ENCODE measurements around the gene MGAM2.
A peak's percentile ranks its signal among the peaks of the same experiment; 100 is the strongest.

Gene MGAM2

DNA sequence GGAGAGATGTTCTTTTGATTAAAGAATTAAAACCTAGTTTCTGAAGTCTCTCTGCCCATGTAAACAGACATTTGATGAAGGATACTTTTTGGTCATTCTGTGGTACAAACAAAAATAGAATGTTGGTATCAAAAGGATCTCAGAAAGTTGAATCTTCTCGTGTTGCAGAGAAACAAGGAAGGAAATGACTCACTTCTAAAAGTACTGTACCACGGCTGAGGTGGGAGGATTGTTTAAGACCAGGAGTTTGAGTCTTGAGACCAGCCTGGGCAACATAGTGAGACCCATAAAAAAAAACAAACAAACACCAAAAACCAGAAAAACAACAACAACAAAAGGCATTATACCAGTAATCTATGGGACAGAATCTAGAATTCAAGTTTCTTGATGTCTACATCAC lies 76.6 kb downstream of the MGAM2 start:
- no peak overlapping the region for H3K27ac ChIP-seq
- no peak for TF ChIP-seq ZFX (IDR thresholded peaks at IDR 0.05; ENCODE audit: borderline replicate concordance)
- TF ChIP-seq, protein P1, sequence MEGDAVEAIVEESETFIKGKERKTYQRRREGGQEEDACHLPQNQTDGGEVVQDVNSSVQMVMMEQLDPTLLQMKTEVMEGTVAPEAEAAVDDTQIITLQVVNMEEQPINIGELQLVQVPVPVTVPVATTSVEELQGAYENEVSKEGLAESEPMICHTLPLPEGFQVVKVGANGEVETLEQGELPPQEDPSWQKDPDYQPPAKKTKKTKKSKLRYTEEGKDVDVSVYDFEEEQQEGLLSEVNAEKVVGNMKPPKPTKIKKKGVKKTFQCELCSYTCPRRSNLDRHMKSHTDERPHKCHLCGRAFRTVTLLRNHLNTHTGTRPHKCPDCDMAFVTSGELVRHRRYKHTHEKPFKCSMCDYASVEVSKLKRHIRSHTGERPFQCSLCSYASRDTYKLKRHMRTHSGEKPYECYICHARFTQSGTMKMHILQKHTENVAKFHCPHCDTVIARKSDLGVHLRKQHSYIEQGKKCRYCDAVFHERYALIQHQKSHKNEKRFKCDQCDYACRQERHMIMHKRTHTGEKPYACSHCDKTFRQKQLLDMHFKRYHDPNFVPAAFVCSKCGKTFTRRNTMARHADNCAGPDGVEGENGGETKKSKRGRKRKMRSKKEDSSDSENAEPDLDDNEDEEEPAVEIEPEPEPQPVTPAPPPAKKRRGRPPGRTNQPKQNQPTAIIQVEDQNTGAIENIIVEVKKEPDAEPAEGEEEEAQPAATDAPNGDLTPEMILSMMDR (IDR thresholded peaks at IDR 0.05) = no peak

- no peak overlapping the region for H3K27ac ChIP-seq
- TF ChIP-seq, protein P1 (IDR thresholded peaks at IDR 0.05) = peak; percentile 43; the same call in 1 of the 2 replicates
- no peak for TF ChIP-seq ZFX (IDR thresholded peaks at IDR 0.05; ENCODE audit: borderline replicate concordance)
These were observed 77.3 kb downstream of the MGAM2 start for GRCh38 chr7:142188846-142189245.

DNA sequence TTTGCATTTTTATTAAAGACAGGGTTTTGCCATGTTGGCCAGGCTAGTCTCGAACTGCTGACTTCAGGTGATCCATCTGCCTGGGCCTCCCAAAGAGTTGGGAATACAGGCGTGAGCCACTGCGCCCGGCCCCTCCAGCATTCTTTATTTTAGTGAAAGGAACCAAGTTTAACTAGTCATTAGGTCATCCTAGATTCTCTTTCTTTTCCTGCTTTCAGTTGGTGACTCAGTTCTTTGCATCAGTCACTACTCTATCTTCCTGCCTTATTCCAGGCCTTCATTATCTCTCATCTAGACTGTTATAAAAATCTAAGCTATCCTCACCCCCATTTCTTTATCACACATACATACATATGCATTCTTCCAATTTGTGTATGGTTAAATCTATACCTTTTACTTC lies 82.7 kb downstream of the MGAM2 start:
- TF ChIP-seq ZFX (IDR thresholded peaks at IDR 0.05; ENCODE audit: borderline replicate concordance) = no peak
- TF ChIP-seq, protein P1 (IDR thresholded peaks at IDR 0.05) = no peak
- no peak overlapping the region for H3K27ac ChIP-seq

GRCh38 chr7:142196066-142196840 lies 84.7 kb downstream of the MGAM2 start:
- no peak overlapping the region for H3K27ac ChIP-seq
- TF ChIP-seq, protein P1 (IDR thresholded peaks at IDR 0.05) = no peak
- TF ChIP-seq ZFX (IDR thresholded peaks at IDR 0.05; ENCODE audit: borderline replicate concordance) = no peak

- TF ChIP-seq, protein P1 (IDR thresholded peaks at IDR 0.05) = no peak
- TF ChIP-seq ZFX (IDR thresholded peaks at IDR 0.05; ENCODE audit: borderline replicate concordance) = no peak
- H3K27ac ChIP-seq = no peak overlapping the region
These were observed 88.7 kb downstream of the MGAM2 start for GRCh38 chr7:142200206-142200605.

GRCh38 chr7:142228537-142229104 lies 117.1 kb downstream of the MGAM2 start:
- TF ChIP-seq, protein P1 (IDR thresholded peaks at IDR 0.05) = no peak
- TF ChIP-seq ZFX (IDR thresholded peaks at IDR 0.05; ENCODE audit: borderline replicate concordance) = no peak
- no peak overlapping the region for H3K27ac ChIP-seq

DNA sequence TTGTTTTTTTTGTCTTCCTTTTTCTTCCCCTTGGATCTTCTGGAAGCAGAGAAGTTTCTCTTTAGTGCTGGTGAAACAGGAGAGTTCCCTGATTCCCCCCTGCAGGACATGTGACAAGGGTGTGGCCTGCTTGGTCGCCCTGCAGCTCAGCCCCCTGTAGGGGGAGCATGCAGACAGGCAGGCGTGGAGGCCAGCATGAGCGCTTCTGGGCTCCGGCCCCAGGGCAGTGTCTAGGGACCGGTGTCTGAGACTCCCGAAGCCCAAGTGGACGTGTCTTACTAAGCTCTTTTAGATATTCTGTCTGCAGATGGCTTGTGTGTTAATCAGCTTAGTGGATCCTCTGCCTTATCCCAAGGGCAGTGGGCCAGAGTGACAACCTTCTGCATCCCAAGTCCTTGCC lies 120.2 kb downstream of the MGAM2 start:
- TF ChIP-seq, protein P1 (IDR thresholded peaks at IDR 0.05) = peak; percentile 59
- no peak for TF ChIP-seq ZFX (IDR thresholded peaks at IDR 0.05; ENCODE audit: borderline replicate concordance)

More for the DNA sequence above, 120.2 kb downstream of the MGAM2 start:
- H3K27ac ChIP-seq = no peak overlapping the region

All from 22Rv1 (cell line).